Erythroblast (primary cell): ENCODE results near the gene CLPSL1.

Source experiments
- GATA1 ChIP-seq: IDR thresholded peaks from 2 replicates; pipeline ENCODE4 v1.6.1; 2011; ENCODE audit warnings: low read depth, mild to moderate bottlenecking, control low read depth, low read length, moderate library complexity
- POLR2A ChIP-seq: IDR thresholded peaks from 2 replicates; pipeline ENCODE4 v1.6.1; 2011; ENCODE audit warnings: mild to moderate bottlenecking, low read length

- TF ChIP-seq POLR2A, result no peak
- no peak for TF ChIP-seq GATA1
These were observed 6.7 kb downstream of the CLPSL1 start for GRCh38 chr6:35787266-35788218.
